Measurements from ENCODE around the gene SGK1.

SGK1 gene

GRCh38 chr6:134172706-134173365 lies 145.1 kb downstream of the SGK1 start:
- no peak for TF ChIP-seq EZH2phosphoT487 (IDR thresholded peaks at IDR 0.05; ENCODE audit: low read depth)
- no peak for TF ChIP-seq CTCF (IDR thresholded peaks at IDR 0.05; ENCODE audit: low read depth, low read length)
- no peak overlapping the region for H2AFZ ChIP-seq (ENCODE audit: low read depth, low read length)
- H3K4me1 ChIP-seq (ENCODE audit: low read length): peaks cover 42% of the 10 kb centered on the region
- H3K79me2 ChIP-seq (ENCODE audit: low read length): peaks cover 45% of the 10 kb centered on the region
- H3K4me2 ChIP-seq (ENCODE audit: low read length): peak overlapping the region; percentile 79
- peak overlapping the region; percentile 73 for H3K27ac ChIP-seq (ENCODE audit: low read length)
- H3K9me3 ChIP-seq (ENCODE audit: insufficient read depth, low read length): no peaks in the 10 kb centered on the region
- H3K4me3 ChIP-seq (ENCODE audit: low read length): peak overlapping the region; percentile 94
- H3K9ac ChIP-seq (ENCODE audit: low read length): peak overlapping the region; percentile 97
- peaks cover 57% of the 10 kb centered on the region for H3K36me3 ChIP-seq (replicated peaks; ENCODE audit: low read depth, low read length)
- H3K27me3 ChIP-seq (ENCODE audit: low read depth, low read length): no peaks in the 10 kb centered on the region
- H4K20me1 ChIP-seq (ENCODE audit: insufficient read depth, low read length): peaks cover 53% of the 10 kb centered on the region

GRCh38 chr6:134172020-134172705 lies 145.7 kb downstream of the SGK1 start:
- no peaks in the 10 kb centered on the region for H3K9me3 ChIP-seq (ENCODE audit: insufficient read depth, low read length)
- H2AFZ ChIP-seq (ENCODE audit: low read depth, low read length): no peak overlapping the region
- no peaks in the 10 kb centered on the region for H3K27me3 ChIP-seq (ENCODE audit: low read depth, low read length)
- H3K79me2 ChIP-seq (ENCODE audit: low read length): peaks cover 45% of the 10 kb centered on the region
- H4K20me1 ChIP-seq (ENCODE audit: insufficient read depth, low read length): peaks cover 53% of the 10 kb centered on the region
- TF ChIP-seq EZH2phosphoT487 (IDR thresholded peaks at IDR 0.05; ENCODE audit: low read depth) (no peak), CTCF (IDR thresholded peaks at IDR 0.05; ENCODE audit: low read depth, low read length) (no peak)
- H3K27ac ChIP-seq (ENCODE audit: low read length): peak overlapping the region; percentile 73; the same call in 1 of the 2 replicates
- peak overlapping the region; percentile 97 for H3K9ac ChIP-seq (ENCODE audit: low read length)
- H3K4me2 ChIP-seq (ENCODE audit: low read length): peak overlapping the region; percentile 79
- H3K4me3 ChIP-seq (ENCODE audit: low read length): peak overlapping the region; percentile 94
- peaks cover 58% of the 10 kb centered on the region for H3K36me3 ChIP-seq (replicated peaks; ENCODE audit: low read depth, low read length)
- H3K4me1 ChIP-seq (ENCODE audit: low read length): peaks cover 35% of the 10 kb centered on the region

GRCh38 chr6:134171517-134171916 lies 146.4 kb downstream of the SGK1 start:
- Histone ChIP-seq H4K20me1 (ENCODE audit: insufficient read depth, low read length) (peaks cover 53% of the 10 kb centered on the region), H2AFZ (ENCODE audit: low read depth, low read length) (no peak overlapping the region), H3K79me2 (ENCODE audit: low read length) (peaks cover 45% of the 10 kb centered on the region), H3K4me2 (ENCODE audit: low read length) (peak overlapping the region; percentile 79), H3K27me3 (ENCODE audit: low read depth, low read length) (no peaks in the 10 kb centered on the region), H3K27ac (ENCODE audit: low read length) (no peak overlapping the region; the same call in 1 of the 2 replicates), H3K9ac (ENCODE audit: low read length) (no peak overlapping the region), H3K9me3 (ENCODE audit: insufficient read depth, low read length) (no peaks in the 10 kb centered on the region), H3K4me1 (ENCODE audit: low read length) (peaks cover 31% of the 10 kb centered on the region), H3K36me3 (replicated peaks; ENCODE audit: low read depth, low read length) (peaks cover 64% of the 10 kb centered on the region), H3K4me3 (ENCODE audit: low read length) (peak overlapping the region; percentile 94; the same call in 1 of the 2 replicates)
- no peak for TF ChIP-seq CTCF (IDR thresholded peaks at IDR 0.05; ENCODE audit: low read depth, low read length)
- no peak for TF ChIP-seq EZH2phosphoT487 (IDR thresholded peaks at IDR 0.05; ENCODE audit: low read depth)

GRCh38 chr6:134170844-134171243 lies 147.1 kb downstream of the SGK1 start:
- no peak overlapping the region for H3K9ac ChIP-seq (ENCODE audit: low read length)
- H3K79me2 ChIP-seq (ENCODE audit: low read length): peaks cover 45% of the 10 kb centered on the region
- no peaks in the 10 kb centered on the region for H3K9me3 ChIP-seq (ENCODE audit: insufficient read depth, low read length)
- no peak overlapping the region for H2AFZ ChIP-seq (ENCODE audit: low read depth, low read length)
- TF ChIP-seq CTCF (IDR thresholded peaks at IDR 0.05; ENCODE audit: low read depth, low read length) (no peak), EZH2phosphoT487 (IDR thresholded peaks at IDR 0.05; ENCODE audit: low read depth) (no peak)
- H3K4me3 ChIP-seq (ENCODE audit: low read length): no peak overlapping the region
- peak overlapping the region; percentile 79; the same call in 1 of the 2 replicates for H3K4me2 ChIP-seq (ENCODE audit: low read length)
- peaks cover 53% of the 10 kb centered on the region for H4K20me1 ChIP-seq (ENCODE audit: insufficient read depth, low read length)
- peaks cover 66% of the 10 kb centered on the region for H3K36me3 ChIP-seq (replicated peaks; ENCODE audit: low read depth, low read length)
- H3K27ac ChIP-seq (ENCODE audit: low read length): no peak overlapping the region
- H3K4me1 ChIP-seq (ENCODE audit: low read length): peaks cover 24% of the 10 kb centered on the region
- no peaks in the 10 kb centered on the region for H3K27me3 ChIP-seq (ENCODE audit: low read depth, low read length)
